Stimulated activated CD8-positive, alpha-beta memory T cell treated with anti-CD3 and anti-CD28 coated beads, Interleukin-12 subunit alpha, Interleukin-12 subunit beta, amount 100 ng/mL, for 1 hour (primary cell): ENCODE results near the gene RASGRP3.
A peak's percentile ranks its signal among the peaks of the same experiment; 100 is the strongest.
"Not testable (repeated sequence)": the region's sequence is repeated elsewhere in the genome, so short reads cannot be mapped to it uniquely, and the experiment has no call there.

Experiments used
- DNase-seq: peaks from one replicate; pipeline ENCODE4 v3.0.0-alpha.2; 2020; ENCODE audit warnings: low read depth

RASGRP3 gene

GRCh38 chr2:33457556-33458247 lies 18.7 kb upstream of the RASGRP3 start:
- DNase-seq, result no peak

DNA sequence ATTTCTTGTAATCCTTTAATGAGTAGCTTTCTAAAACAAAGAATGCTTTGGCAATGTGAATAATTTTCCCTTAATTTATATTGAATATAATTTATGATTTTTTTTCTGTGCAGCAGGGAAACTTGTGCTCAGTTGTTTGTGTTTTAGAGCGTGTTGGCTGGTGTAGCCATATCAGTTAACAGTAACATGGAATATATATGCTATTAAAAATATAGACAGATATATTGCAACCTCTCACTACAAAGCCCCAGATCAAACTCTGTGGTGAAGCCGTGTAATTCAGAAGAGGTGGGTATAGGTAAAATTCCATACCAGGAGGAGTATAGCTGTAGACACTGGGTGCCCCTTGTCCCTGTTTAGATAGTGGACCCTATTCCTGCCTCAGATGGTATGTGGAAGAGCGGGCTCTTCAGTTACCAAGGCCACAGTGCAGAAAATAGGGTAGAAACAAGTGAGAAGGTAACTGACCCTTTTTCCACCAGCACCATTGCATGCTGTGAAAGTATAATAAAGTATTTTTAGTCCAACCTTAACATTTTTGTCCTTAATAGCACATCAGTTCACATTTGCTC lies 18.1 kb upstream of the RASGRP3 start:
- no peak for DNase-seq

- DNase-seq, result no peak
Measured at GRCh38 chr2:33459745-33460144, 16.7 kb upstream of the RASGRP3 start.

DNA sequence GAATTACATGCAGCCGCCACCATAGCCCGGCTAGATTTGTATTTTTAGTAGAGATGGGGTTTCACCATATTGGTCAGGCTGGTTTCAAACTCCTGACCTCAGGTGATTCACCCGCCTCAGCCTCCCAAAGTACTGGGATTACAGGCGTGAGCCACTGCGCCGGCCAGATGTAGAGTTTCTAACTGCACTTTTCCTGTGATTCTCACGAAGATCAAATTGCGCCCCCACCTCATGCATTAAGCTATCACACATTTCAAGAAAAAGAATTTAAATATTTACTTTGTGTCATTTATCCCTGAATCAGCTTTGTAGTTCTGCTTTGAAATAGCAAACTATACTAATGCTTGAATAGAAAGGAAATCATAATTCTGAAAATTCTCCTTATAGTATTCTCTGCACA lies 13.9 kb upstream of the RASGRP3 start:
- DNase-seq, result not testable (repeated sequence)

- DNase-seq, result no peak
Measured at GRCh38 chr2:33467413-33467812, 9.0 kb upstream of the RASGRP3 start.

DNA sequence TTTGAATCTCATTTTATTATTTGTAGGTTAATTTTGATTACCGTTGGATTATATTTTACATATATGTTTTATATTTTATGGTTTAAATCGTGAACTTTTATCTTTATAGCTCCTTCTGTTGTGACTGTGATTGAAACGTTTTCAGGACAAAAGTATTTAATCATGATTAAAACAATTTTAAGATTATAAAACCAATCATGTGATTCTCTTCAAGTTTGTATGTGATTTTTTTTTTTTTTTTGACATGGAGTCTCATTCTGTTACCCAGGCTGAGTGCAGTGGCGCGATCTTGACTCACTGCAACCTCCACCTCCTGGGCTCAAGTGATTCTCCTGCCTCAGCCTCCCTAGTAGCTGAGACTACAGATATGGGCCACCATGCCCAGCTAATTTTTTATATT lies 7.2 kb upstream of the RASGRP3 start:
- DNase-seq, result no peak

GRCh38 chr2:33475224-33476130 lies 972 bp upstream of the RASGRP3 start:
- peak; percentile 65 for DNase-seq

GRCh38 chr2:33476793-33477190 lies 343 bp downstream of the RASGRP3 start:
- no peak for DNase-seq

GRCh38 chr2:33477473-33478468 lies 1.3 kb downstream of the RASGRP3 start:
- DNase-seq, result no peak

GRCh38 chr2:33478968-33479731 lies 2.7 kb downstream of the RASGRP3 start:
- DNase-seq, result no peak

- DNase-seq, result no peak
Measured at GRCh38 chr2:33482518-33482917, 6.1 kb downstream of the RASGRP3 start.

DNA sequence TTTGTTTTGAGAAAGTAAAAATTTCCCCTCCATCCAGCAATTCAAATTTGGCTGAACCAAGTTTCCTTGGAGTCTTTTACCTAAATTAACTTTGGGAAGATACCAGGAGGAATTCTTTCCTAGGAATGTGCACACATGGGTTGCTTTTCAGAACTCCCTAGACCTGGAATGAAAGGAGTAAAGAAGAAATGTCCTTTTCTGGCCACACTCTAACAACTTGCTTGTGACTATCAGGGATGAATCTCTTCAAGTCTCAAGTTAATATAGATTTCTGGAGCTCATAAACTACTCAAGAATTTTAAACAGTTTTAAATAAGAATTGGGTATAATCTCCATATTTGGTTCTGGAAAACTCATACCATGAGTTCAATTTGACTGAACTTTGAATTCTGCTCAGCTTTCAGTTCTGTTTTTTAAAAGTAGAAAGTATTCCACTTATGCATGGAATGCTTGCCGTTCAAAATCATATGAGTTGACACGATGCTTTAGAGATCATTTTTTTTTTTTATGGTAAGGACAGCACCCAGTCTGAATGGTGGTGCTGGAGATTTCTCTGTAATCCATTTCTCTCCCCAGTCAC lies 7.7 kb downstream of the RASGRP3 start:
- no peak for DNase-seq

- DNase-seq, result no peak
Measured at GRCh38 chr2:33485051-33485450, 8.6 kb downstream of the RASGRP3 start.

- no peak for DNase-seq
Measured at GRCh38 chr2:33486544-33486943, 10.1 kb downstream of the RASGRP3 start.

DNA sequence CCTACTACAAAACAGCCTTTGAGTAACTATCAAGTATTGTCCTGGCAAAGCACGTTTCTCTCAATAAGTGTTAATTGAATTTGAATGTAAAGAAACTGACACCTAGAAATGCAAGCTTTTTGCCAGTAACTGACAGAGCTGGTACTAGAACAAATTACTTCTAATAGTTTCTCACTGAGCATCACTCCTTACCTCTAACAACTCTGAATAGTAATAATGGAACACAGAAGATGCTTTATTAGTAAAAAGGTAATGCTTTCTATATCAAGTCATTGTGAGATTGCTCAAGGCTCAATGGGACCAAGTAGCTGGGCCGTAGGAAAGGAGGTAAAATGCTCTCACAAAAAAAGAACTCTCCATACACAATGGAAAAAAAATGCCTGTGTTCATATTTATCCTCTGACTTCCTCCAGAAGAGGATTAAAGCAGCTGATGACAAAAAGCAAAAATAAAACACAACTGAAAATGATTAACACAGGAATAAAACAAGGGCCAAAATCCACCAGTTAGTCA lies 11.8 kb downstream of the RASGRP3 start:
- DNase-seq, result no peak

- no peak for DNase-seq
Measured at GRCh38 chr2:33488715-33489540, 12.5 kb downstream of the RASGRP3 start.

- DNase-seq, result no peak
Measured at GRCh38 chr2:33489835-33490431, 13.5 kb downstream of the RASGRP3 start.

GRCh38 chr2:33491441-33492084 lies 15.1 kb downstream of the RASGRP3 start:
- DNase-seq, result no peak
